GM23338 (cell line): Measurements from ENCODE around the gene COQ10A.

Source experiments
- CREB1 ChIP-seq: fragments of 250-450 bp; sonication (Bioruptor Pico); IDR thresholded peaks from 2 replicates; pipeline ENCODE4 v1.5.0; 2020; ENCODE audit warnings: low read depth, mild to moderate bottlenecking, moderate library complexity
- EZH2 ChIP-seq: fragments of 200-600 bp; sonication (generic); IDR thresholded peaks from one replicate; pipeline ENCODE4 v1.8.0; 2017; ENCODE audit warnings: antibody characterized with exemption, mild to moderate bottlenecking, low read depth; ENCODE audit not compliant: unreplicated experiment
- EZH2phosphoT487 ChIP-seq: fragments of 200-600 bp; sonication (generic); IDR thresholded peaks from one replicate; pipeline ENCODE4 v1.8.1; 2018; ENCODE audit warnings: antibody characterized with exemption; ENCODE audit not compliant: unreplicated experiment
- JUNB ChIP-seq: IDR thresholded peaks from one replicate; pipeline ENCODE4 v1.6.1; 2016; ENCODE audit warnings: antibody characterized with exemption; ENCODE audit not compliant: unreplicated experiment
- NANOG ChIP-seq: IDR thresholded peaks from 2 replicates; pipeline ENCODE4 v1.6.1; 2016; ENCODE audit warnings: antibody characterized with exemption, borderline replicate concordance
- POLR2AphosphoS5 ChIP-seq: IDR thresholded peaks from 2 replicates; pipeline ENCODE4 v1.6.1; 2016; ENCODE audit warnings: antibody characterized with exemption, low read depth
- STAT1 ChIP-seq: IDR thresholded peaks from one replicate; pipeline ENCODE4 v1.6.1; 2016; ENCODE audit warnings: antibody characterized with exemption; ENCODE audit not compliant: unreplicated experiment
- ZNF114 ChIP-seq: fragments of 250-450 bp; sonication (Bioruptor Pico); IDR thresholded peaks from 2 replicates; pipeline ENCODE4 v1.5.0; 2020; ENCODE audit warnings: mild to moderate bottlenecking, moderate library complexity
- ZNF331 ChIP-seq: fragments of 250-450 bp; sonication (Bioruptor Pico); IDR thresholded peaks from 2 replicates; pipeline ENCODE4 v1.5.0; 2020; ENCODE audit warnings: low read depth, mild to moderate bottlenecking, moderate library complexity
- TF ChIP-seq, protein P1 (sequence below), 2 experiments: fragments of 200-600 bp in 1 of 2; sonication (generic) in 1 of 2; conservative IDR thresholded peaks; 2 replicates each; pipeline versions ENCODE4 v1.5.1 to v1.6.1; 2016 to 2017; ENCODE audit warnings: antibody characterized with exemption in 2 of 2, low read depth in 2 of 2, mild to moderate bottlenecking in 2 of 2, moderate library complexity in 1 of 2
- TF ChIP-seq, protein P2 (sequence below): IDR thresholded peaks from one replicate; pipeline ENCODE4 v1.6.1; 2018; ENCODE audit warnings: antibody characterized with exemption; ENCODE audit not compliant: unreplicated experiment
- TF ChIP-seq, protein P3 (sequence below): IDR thresholded peaks from 2 replicates; pipeline ENCODE4 v1.6.1; 2016; ENCODE audit warnings: antibody characterized with exemption
- TF ChIP-seq, protein P4 (sequence below): fragments of 250-450 bp; sonication (Bioruptor Pico); IDR thresholded peaks from 2 replicates; pipeline ENCODE4 v1.5.0; 2020; ENCODE audit warnings: mild to moderate bottlenecking, moderate library complexity

DNA sequence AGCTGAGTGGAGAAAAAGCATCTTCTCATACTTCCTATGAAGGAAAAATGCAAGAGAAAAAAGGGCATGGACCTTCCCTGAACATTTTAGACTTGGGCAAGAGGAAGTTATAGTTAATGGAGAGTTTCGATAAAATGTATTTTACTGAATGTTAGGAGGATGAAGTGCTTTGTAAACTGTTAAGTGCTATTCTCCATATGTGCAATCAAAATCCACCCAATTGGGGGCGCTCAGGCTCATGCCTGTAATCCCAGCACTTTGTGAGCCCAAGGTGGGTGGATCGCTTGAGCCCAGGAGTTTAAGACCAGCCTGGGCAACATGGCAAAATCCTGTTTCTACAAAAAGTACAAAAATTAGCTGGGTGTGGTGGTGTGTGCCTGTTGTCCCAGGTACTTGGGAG lies 50.9 kb downstream of the COQ10A start:
- no peak for TF ChIP-seq EZH2
- TF ChIP-seq, protein P1, sequence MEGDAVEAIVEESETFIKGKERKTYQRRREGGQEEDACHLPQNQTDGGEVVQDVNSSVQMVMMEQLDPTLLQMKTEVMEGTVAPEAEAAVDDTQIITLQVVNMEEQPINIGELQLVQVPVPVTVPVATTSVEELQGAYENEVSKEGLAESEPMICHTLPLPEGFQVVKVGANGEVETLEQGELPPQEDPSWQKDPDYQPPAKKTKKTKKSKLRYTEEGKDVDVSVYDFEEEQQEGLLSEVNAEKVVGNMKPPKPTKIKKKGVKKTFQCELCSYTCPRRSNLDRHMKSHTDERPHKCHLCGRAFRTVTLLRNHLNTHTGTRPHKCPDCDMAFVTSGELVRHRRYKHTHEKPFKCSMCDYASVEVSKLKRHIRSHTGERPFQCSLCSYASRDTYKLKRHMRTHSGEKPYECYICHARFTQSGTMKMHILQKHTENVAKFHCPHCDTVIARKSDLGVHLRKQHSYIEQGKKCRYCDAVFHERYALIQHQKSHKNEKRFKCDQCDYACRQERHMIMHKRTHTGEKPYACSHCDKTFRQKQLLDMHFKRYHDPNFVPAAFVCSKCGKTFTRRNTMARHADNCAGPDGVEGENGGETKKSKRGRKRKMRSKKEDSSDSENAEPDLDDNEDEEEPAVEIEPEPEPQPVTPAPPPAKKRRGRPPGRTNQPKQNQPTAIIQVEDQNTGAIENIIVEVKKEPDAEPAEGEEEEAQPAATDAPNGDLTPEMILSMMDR (conservative IDR thresholded peaks at IDR 0.05; ENCODE audit: low read depth in 2 of 2), result peak; percentile 54 to 65
- no peak for TF ChIP-seq POLR2AphosphoS5
- TF ChIP-seq EZH2phosphoT487, result no peak
- TF ChIP-seq ZNF331, result no peak
- no peak for TF ChIP-seq STAT1
- TF ChIP-seq, protein P2, sequence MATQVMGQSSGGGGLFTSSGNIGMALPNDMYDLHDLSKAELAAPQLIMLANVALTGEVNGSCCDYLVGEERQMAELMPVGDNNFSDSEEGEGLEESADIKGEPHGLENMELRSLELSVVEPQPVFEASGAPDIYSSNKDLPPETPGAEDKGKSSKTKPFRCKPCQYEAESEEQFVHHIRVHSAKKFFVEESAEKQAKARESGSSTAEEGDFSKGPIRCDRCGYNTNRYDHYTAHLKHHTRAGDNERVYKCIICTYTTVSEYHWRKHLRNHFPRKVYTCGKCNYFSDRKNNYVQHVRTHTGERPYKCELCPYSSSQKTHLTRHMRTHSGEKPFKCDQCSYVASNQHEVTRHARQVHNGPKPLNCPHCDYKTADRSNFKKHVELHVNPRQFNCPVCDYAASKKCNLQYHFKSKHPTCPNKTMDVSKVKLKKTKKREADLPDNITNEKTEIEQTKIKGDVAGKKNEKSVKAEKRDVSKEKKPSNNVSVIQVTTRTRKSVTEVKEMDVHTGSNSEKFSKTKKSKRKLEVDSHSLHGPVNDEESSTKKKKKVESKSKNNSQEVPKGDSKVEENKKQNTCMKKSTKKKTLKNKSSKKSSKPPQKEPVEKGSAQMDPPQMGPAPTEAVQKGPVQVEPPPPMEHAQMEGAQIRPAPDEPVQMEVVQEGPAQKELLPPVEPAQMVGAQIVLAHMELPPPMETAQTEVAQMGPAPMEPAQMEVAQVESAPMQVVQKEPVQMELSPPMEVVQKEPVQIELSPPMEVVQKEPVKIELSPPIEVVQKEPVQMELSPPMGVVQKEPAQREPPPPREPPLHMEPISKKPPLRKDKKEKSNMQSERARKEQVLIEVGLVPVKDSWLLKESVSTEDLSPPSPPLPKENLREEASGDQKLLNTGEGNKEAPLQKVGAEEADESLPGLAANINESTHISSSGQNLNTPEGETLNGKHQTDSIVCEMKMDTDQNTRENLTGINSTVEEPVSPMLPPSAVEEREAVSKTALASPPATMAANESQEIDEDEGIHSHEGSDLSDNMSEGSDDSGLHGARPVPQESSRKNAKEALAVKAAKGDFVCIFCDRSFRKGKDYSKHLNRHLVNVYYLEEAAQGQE, result no peak
- no peak for TF ChIP-seq NANOG
- TF ChIP-seq CREB1, result no peak
- TF ChIP-seq, protein P3, sequence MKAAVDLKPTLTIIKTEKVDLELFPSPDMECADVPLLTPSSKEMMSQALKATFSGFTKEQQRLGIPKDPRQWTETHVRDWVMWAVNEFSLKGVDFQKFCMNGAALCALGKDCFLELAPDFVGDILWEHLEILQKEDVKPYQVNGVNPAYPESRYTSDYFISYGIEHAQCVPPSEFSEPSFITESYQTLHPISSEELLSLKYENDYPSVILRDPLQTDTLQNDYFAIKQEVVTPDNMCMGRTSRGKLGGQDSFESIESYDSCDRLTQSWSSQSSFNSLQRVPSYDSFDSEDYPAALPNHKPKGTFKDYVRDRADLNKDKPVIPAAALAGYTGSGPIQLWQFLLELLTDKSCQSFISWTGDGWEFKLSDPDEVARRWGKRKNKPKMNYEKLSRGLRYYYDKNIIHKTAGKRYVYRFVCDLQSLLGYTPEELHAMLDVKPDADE, result no peak
- TF ChIP-seq JUNB, result no peak
- no peak for TF ChIP-seq ZNF114 (CRISPR knock-in tag)
- TF ChIP-seq, protein P4, sequence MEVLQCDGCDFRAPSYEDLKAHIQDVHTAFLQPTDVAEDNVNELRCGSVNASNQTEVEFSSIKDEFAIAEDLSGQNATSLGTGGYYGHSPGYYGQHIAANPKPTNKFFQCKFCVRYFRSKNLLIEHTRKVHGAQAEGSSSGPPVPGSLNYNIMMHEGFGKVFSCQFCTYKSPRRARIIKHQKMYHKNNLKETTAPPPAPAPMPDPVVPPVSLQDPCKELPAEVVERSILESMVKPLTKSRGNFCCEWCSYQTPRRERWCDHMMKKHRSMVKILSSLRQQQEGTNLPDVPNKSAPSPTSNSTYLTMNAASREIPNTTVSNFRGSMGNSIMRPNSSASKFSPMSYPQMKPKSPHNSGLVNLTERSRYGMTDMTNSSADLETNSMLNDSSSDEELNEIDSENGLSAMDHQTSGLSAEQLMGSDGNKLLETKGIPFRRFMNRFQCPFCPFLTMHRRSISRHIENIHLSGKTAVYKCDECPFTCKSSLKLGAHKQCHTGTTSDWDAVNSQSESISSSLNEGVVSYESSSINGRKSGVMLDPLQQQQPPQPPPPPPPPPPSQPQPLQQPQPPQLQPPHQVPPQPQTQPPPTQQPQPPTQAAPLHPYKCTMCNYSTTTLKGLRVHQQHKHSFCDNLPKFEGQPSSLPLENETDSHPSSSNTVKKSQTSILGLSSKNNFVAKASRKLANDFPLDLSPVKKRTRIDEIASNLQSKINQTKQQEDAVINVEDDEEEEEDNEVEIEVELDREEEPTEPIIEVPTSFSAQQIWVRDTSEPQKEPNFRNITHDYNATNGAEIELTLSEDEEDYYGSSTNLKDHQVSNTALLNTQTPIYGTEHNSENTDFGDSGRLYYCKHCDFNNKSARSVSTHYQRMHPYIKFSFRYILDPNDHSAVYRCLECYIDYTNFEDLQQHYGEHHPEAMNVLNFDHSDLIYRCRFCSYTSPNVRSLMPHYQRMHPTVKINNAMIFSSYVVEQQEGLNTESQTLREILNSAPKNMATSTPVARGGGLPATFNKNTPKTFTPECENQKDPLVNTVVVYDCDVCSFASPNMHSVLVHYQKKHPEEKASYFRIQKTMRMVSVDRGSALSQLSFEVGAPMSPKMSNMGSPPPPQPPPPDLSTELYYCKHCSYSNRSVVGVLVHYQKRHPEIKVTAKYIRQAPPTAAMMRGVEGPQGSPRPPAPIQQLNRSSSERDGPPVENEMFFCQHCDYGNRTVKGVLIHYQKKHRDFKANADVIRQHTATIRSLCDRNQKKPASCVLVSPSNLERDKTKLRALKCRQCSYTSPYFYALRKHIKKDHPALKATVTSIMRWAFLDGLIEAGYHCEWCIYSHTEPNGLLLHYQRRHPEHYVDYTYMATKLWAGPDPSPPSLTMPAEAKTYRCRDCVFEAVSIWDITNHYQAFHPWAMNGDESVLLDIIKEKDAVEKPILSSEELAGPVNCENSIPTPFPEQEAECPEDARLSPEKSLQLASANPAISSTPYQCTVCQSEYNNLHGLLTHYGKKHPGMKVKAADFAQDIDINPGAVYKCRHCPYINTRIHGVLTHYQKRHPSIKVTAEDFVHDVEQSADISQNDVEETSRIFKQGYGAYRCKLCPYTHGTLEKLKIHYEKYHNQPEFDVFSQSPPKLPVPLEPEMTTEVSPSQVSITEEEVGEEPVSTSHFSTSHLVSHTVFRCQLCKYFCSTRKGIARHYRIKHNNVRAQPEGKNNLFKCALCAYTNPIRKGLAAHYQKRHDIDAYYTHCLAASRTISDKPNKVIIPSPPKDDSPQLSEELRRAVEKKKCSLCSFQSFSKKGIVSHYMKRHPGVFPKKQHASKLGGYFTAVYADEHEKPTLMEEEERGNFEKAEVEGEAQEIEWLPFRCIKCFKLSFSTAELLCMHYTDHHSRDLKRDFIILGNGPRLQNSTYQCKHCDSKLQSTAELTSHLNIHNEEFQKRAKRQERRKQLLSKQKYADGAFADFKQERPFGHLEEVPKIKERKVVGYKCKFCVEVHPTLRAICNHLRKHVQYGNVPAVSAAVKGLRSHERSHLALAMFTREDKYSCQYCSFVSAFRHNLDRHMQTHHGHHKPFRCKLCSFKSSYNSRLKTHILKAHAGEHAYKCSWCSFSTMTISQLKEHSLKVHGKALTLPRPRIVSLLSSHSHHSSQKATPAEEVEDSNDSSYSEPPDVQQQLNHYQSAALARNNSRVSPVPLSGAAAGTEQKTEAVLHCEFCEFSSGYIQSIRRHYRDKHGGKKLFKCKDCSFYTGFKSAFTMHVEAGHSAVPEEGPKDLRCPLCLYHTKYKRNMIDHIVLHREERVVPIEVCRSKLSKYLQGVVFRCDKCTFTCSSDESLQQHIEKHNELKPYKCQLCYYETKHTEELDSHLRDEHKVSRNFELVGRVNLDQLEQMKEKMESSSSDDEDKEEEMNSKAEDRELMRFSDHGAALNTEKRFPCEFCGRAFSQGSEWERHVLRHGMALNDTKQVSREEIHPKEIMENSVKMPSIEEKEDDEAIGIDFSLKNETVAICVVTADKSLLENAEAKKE (CRISPR knock-in tag), result no peak
